ENCODE data around the gene ACAA2. TPM values are rescaled to one million over a fixed set of nuclear protein-coding genes. Genes with fewer than 3 reads are reported as not detected.

Gene ACAA2
- polyA plus RNA-seq, 2 of the 4 experiments (the other 2 are of a cell fraction), result 30.9 to 47.5 TPM

- H3K4me1 ChIP-seq, result no peaks in the 10 kb centered on the region
- no peak overlapping the region for H3K4me2 ChIP-seq
- FAIRE-seq, result no peak
- 52% methylated on average over 8 of the region's 8 CpGs for WGBS (ENCODE audit: missing lambda C conversion rate)
- H3K4me3 ChIP-seq, result no peak overlapping the region
- ChIA-PET POLR2A (no interaction called here), CTCF (no interaction called here)
- H3K27ac ChIP-seq, result no peak overlapping the region
- ATAC-seq, result no peak
- no peaks in the 10 kb centered on the region for H3K9me3 ChIP-seq
- no peak for TF ChIP-seq CTCF (IDR thresholded peaks at IDR 0.05)
- no peak for TF ChIP-seq POLR2A (IDR thresholded peaks at IDR 0.05; ENCODE audit: low read length)
- no peak for TF ChIP-seq KDM1A (IDR thresholded peaks at IDR 0.05; ENCODE audit: low read depth)
- TF ChIP-seq GATA3 (IDR thresholded peaks at IDR 0.05; ENCODE audit: borderline replicate concordance), result no peak
- no peak for TF ChIP-seq FOSL2 (IDR thresholded peaks at IDR 0.05)
- no peak for TF ChIP-seq FOSL2 (CRISPR knock-in tag; IDR thresholded peaks at IDR 0.05)
- no peak for TF ChIP-seq EHF (CRISPR knock-in tag; IDR thresholded peaks at IDR 0.05)
- no peak for TF ChIP-seq EP300 (IDR thresholded peaks at IDR 0.05)
- no peak for TF ChIP-seq FOSB (CRISPR knock-in tag; IDR thresholded peaks at IDR 0.05)
- no peak for TF ChIP-seq REST (IDR thresholded peaks at IDR 0.05)
- DNase-seq (ENCODE audit: low read depth in 1 of 2, low spot score in 1 of 2), result no peak
Observed at GRCh38 chr18:49744376-49745008, 68.8 kb downstream of the ACAA2 start.

- CTCF ChIA-PET, result no interaction called here
- ATAC-seq, result no peak
- no peak for FAIRE-seq
- Histone ChIP-seq H3K4me3 (no peak overlapping the region), H3K4me1 (no peaks in the 10 kb centered on the region), H3K4me2 (no peak overlapping the region), H3K27ac (no peak overlapping the region), H3K9me3 (no peaks in the 10 kb centered on the region)
- 68% methylated on average over 5 of the region's 5 CpGs for WGBS (ENCODE audit: missing lambda C conversion rate)
- DNase-seq (ENCODE audit: low read depth in 1 of 2, low spot score in 1 of 2), result no peak
- POLR2A ChIA-PET, result no interaction called here
- TF ChIP-seq CTCF (IDR thresholded peaks at IDR 0.05) (no peak), CEBPB (IDR thresholded peaks at IDR 0.05) (peak in 1 of 2 experiments; percentile 52; a peak in 2 of 4 replicates), FOSL2 (IDR thresholded peaks at IDR 0.05) (no peak), FOSL2 (CRISPR knock-in tag; IDR thresholded peaks at IDR 0.05) (no peak), HES2 (IDR thresholded peaks at IDR 0.05) (no peak)
Observed at GRCh38 chr18:49743117-49743567, 70.2 kb downstream of the ACAA2 start.

- DNase-seq (ENCODE audit: low read depth in 1 of 2, low spot score in 1 of 2) (no peak), FAIRE-seq (no peak), ATAC-seq (no peak)
- ChIA-PET CTCF (no interaction called here), POLR2A (no interaction called here)
- Histone ChIP-seq H3K4me2 (no peak overlapping the region), H3K4me1 (no peaks in the 10 kb centered on the region), H3K9me3 (no peaks in the 10 kb centered on the region), H3K4me3 (no peak overlapping the region), H3K27ac (no peak overlapping the region)
- TF ChIP-seq BCL3 (IDR thresholded peaks at IDR 0.05), result no peak
- no peak for TF ChIP-seq HOXA7 (CRISPR knock-in tag; IDR thresholded peaks at IDR 0.05)
- no peak for TF ChIP-seq HES2 (IDR thresholded peaks at IDR 0.05)
- WGBS (ENCODE audit: missing lambda C conversion rate), result 63% methylated on average over 4 of the region's 4 CpGs
Observed at GRCh38 chr18:49742316-49743116, 70.8 kb downstream of the ACAA2 start.

Measured in A549 (cell line).